NCI-H526 (cell line): ENCODE measurements around the gene UBE2QL1.
A peak's percentile ranks its signal among the peaks of the same experiment; 100 is the strongest.

ENCODE experiments used
- DNase-seq, 2 experiments: peaks; one replicate each; lab custom pipeline; 2025; lab: John Stamatoyannopoulos, UW

Gene UBE2QL1

GRCh38 chr5:6430418-6431028, 18.1 kb upstream of the UBE2QL1 start:
- no peak for DNase-seq

- no peak for DNase-seq
These were observed 17.2 kb upstream of the UBE2QL1 start for GRCh38 chr5:6431214-6432195.

- DNase-seq: no peak
These were observed 16.5 kb upstream of the UBE2QL1 start for GRCh38 chr5:6432206-6432605.

- peak in 1 of 2 experiments; percentile 21 for DNase-seq
These were observed 13.9 kb upstream of the UBE2QL1 start for GRCh38 chr5:6434731-6435130.

- peak; percentile 72 to 89 for DNase-seq
These were observed 13.3 kb upstream of the UBE2QL1 start for GRCh38 chr5:6435356-6435755.

GRCh38 chr5:6436715-6437331, 11.8 kb upstream of the UBE2QL1 start:
- DNase-seq: no peak

- no peak for DNase-seq
These were observed 8.8 kb upstream of the UBE2QL1 start for GRCh38 chr5:6439588-6440550.

- DNase-seq: no peak
These were observed 6.3 kb upstream of the UBE2QL1 start for GRCh38 chr5:6442333-6442732.

- DNase-seq: no peak
These were observed 5.3 kb upstream of the UBE2QL1 start for GRCh38 chr5:6443326-6443725.

- DNase-seq: no peak
These were observed 2.6 kb upstream of the UBE2QL1 start for GRCh38 chr5:6446042-6446441.

- peak in 1 of 2 experiments; percentile 19 for DNase-seq
These were observed 1.9 kb upstream of the UBE2QL1 start for GRCh38 chr5:6446626-6447309.

- no peak for DNase-seq
These were observed 1.1 kb upstream of the UBE2QL1 start for GRCh38 chr5:6447384-6448140.

- DNase-seq: no peak
These were observed 543 bp upstream of the UBE2QL1 start for GRCh38 chr5:6448141-6448491.

- peak in 1 of 2 experiments; percentile 51 for DNase-seq
These were observed 953 bp downstream of the UBE2QL1 start for GRCh38 chr5:6449465-6450158.

GRCh38 chr5:6450319-6450833, 1.7 kb downstream of the UBE2QL1 start:
- DNase-seq: peak; percentile 19 to 41

GRCh38 chr5:6452622-6453504, 4.2 kb downstream of the UBE2QL1 start:
- peak in 1 of 2 experiments; percentile 34 for DNase-seq

- DNase-seq: no peak
These were observed 5.4 kb downstream of the UBE2QL1 start for GRCh38 chr5:6453937-6454560.

- no peak for DNase-seq
These were observed 6.0 kb downstream of the UBE2QL1 start for GRCh38 chr5:6454628-6455053.
